Measurements from ENCODE around the gene SYT17.
A peak's percentile ranks its signal among the peaks of the same experiment; 100 is the strongest.

Gene SYT17

DNA sequence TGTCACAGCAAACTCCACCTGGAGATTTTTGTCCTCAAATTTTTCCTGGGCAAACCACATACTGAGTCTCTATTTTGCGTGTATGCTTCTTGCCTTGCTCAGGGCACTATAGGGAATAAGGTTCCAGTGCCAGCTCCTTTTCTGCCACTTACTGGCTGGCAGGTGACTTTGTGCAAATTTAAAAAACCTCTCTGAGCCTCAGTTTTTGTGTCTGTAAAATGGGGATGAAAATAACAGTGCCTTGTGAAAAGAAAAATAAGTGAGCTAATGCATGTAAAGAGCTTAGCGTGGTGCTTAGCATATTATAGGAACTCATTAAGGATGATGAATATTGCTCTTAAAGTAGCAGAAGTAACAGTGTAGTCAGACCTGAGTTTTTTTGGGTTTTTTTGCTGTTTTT lies 137.4 kb downstream of the SYT17 start:
- DNase-seq: no peak

DNA sequence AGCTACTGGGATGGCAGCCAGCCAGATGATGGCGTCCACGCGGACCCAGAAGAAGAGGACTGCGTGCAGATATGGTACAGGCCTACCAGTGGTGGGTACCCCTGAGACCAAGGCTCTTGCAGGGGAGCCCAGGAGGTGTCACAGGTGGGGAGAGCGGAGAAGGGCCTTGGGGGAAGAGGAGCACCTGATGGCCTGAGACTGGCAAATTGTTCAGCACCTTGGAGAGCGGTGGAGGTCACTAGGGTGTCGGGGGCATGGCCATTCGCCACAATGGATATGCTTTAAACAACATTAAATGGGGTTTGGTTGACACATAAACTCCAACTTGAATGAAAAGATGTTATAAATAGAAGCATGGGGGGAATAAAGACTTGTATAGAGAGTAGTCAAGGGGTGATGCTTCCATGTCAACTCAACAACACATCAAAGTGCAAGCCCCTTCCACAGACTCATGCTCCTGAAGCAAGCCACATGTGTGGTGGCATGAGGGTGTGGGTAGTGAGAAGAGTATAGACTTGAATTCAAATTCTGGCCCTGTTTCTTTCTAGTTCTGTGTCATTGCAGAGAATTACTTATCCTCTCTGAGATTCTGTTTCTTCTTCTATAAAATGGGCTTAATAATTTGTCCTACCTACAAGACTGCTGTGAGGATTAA lies 139.7 kb downstream of the SYT17 start:
- DNase-seq: peak in 1 of 2 donors; percentile 32

DNA sequence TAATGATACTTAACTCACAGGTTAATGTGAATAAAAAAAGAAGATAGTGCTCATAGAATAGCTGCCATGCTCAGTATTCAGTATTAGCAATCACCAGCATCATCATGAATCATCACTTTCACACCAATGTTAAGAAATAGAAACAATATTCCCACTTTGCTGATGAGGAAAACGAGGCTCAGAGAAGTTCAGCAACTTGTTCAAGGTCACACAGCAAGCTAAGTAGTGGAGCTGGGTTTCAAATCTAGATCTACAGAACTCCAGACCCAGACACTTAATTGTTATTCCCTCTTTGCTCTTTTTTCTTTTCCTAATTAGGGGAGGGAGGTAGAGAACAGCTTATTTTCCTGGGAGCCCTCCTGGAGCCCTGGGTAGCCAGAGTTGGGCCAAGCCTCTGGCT lies 140.4 kb downstream of the SYT17 start:
- DNase-seq: no peak

DNA sequence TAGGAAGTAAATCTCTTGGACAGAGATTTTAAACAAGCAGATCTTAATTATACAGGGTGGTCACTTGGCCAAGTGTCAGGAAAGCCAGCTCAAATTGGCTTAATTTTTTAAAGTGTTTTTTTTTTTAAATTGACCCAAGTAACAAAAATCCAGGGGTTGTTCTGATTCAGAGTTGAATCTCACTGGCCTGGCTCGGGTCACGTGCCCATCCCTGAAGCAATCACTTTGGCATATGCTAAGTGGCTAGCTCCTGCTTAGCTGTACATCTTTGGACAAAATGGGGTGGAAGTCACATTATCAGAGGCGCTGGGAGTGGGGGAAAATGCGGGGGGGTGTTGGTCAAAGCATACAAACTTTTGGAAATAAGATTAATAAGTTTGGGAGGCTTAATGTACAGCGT lies 141.1 kb downstream of the SYT17 start:
- no peak for DNase-seq

DNA sequence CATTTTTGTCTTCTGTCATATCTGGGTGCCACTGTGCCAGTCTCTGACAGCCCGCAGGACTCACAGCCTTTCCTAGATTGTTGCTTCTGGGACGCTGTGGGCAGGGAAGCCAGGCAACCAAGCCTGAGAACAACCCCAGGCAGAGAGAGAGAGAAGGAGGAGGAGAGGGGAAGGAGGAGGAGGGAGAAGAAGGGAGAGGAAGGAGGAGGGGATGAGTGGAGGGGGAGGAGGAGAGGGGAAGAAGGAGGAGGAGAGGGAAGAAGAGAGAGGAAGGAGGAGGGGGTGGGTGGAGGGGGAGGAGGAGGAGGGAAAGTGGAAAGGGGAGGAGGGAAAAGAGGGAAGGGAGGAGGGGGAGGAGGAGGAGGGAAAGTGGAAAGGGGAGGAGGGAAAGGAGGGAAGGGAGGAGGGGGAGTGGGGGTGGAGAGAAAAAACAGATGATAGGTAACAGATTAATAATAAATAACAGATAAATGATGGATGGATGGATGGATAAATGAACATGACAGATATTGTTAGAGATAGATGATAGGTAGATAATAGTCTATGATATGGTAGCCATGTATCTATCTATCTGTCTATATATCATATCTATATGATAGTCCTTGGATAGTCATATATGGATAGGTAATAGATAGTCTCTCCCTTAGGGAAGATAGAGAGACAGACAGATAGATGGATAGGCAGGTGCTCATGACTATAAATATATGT lies 146.8 kb downstream of the SYT17 start:
- DNase-seq: no peak

DNA sequence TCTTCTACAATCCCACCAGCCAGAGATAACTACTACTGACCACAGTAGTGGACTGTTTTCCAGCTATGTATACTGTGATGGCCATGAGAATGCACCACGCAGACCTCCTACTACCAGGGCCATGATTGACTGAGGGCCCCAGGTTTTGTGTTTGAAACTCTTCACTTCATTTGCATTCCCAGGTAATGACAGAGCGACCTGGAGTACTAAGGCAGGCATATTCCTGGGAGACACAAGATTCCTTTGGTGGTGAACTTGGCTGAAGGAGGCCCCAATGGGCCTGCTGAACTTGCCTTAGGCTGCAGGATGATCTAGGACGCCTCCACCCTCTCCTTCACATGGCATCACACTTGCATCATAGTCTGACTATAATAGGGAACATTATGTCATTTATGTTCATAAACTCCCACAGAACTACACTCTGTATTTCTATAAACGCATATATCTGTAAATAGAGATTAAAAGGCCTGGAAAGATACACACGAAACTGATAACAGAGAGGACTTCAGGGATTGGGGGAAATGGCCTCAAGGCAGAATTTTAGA lies 147.9 kb downstream of the SYT17 start:
- peak; percentile 21 to 22 for DNase-seq

DNA sequence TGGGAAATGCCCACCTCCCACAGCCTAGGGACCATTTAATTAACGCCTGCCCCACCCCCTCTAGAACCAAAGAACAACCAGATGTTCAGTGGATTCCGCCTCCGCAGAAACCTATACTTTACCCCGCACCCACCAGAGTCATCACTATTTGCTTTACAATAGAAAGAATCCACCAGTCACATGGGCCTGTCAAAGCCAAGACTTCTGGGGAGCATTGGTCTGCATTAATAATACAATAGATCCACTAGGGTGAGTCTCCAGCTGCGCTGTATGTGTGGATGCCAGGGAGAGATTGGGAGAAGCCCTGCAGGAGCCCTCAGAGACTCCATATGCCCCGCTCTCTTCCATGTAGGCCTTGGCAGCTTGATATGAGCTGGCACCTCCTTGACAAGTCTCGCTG lies 148.8 kb downstream of the SYT17 start:
- DNase-seq: no peak

Measured in inflammatory macrophage (primary cell).